ENCODE data around the gene MSH5.

GRCh38 chr6:31729979-31730630, 9.7 kb upstream of the MSH5 start:
- no peak for TF ChIP-seq CTCF (IDR thresholded peaks at IDR 0.05; ENCODE audit: low read depth, low read length)
- TF ChIP-seq EZH2phosphoT487 (IDR thresholded peaks at IDR 0.05; ENCODE audit: low read depth) = no peak

Data from OCI-LY3 (cell line).